HCT116 (cell line): ENCODE measurements around the gene MAP2K2. TPM values are rescaled to one million over a fixed set of nuclear protein-coding genes. Genes with fewer than 3 reads are reported as not detected.

Experiments used
- ATAC-seq: fragments of 200-7000 bp; cut with Tn5 transposase; 2 replicates; pipeline ENCODE4 v1.9.1; 2020; ENCODE audit warnings: mild to moderate bottlenecking, moderate library complexity
- BruUV-seq: library from RNA; stranded (reverse); fragments of 400-500 nt; replicated peaks from 2 replicates; lab custom pipeline; 2021; lab: Mats Ljungman, UMichigan
- CTCF ChIA-PET: fragments of 300-600 bp; sonication (Branson Sonifier 250); formaldehyde crosslinking; loops from one replicate; lab custom pipeline; 2021; ENCODE audit warnings: antibody characterized with exemption; lab: Charles Lee
- POLR2A ChIA-PET: fragments of 300-600, 350-600 bp; sonication (Branson Sonifier 250); formaldehyde crosslinking; loops from one replicate; lab custom pipeline; 2021; ENCODE audit warnings: antibody characterized with exemption; lab: Charles Lee
- RAD21 ChIA-PET, 2 experiments: fragments of 300-600 bp; sonication (Branson Sonifier 250); formaldehyde crosslinking; loops; one replicate each; lab custom pipeline; 2023; ENCODE audit warnings: low total read pairs in 2 of 2; ENCODE audit not compliant: uncharacterized antibody in 2 of 2, unreplicated experiment in 2 of 2, low non-redundant PET in 1 of 2; lab: Charles Lee
- DNase-seq: peaks from one replicate; pipeline ENCODE4 v3.0.0-alpha.2; 2010; ENCODE audit warnings: low read depth, low spot score
- H2AFZ ChIP-seq: fragments of 200-600 bp; shearing (Covaris generic), sonication (generic); 2 replicates; pipeline ENCODE4 v1.6.1; 2017; ENCODE audit warnings: low read depth, mixed run types, mixed read lengths, antibody characterized with exemption, low read length; ENCODE audit not compliant: poor library complexity, severe bottlenecking
- H3K27ac ChIP-seq: 2 replicates; pipeline ENCODE4 v1.5.1; 2012; ENCODE audit warnings: low read depth, low read length
- H3K27me3 ChIP-seq: fragments of 200-600 bp; sonication (generic); 2 replicates; pipeline ENCODE4 v1.6.1; 2016; ENCODE audit warnings: mixed run types, low read length, mixed read lengths; ENCODE audit not compliant: insufficient read depth
- H3K36me3 ChIP-seq, 2 experiments: fragments of 200-500 bp in 1 of 2; fragments of 200-600 bp in 1 of 2; sonication (Bioruptor generic) in 1 of 2; sonication (generic) in 1 of 2; 2 replicates each; pipeline versions ENCODE4 v1.5.1 to v1.6.1; 2014 to 2016; ENCODE audit warnings: low read length in 2 of 2, inconsistent platforms in 1 of 2, mixed read lengths in 1 of 2, mixed run types in 1 of 2; ENCODE audit not compliant: insufficient read depth in 2 of 2, control insufficient read depth in 1 of 2
- H3K4me1 ChIP-seq, 2 experiments: fragments of 200-600 bp in 1 of 2; sonication (generic) in 1 of 2; 2 replicates each; pipeline versions ENCODE4 v1.5.1 to v1.6.1; 2012 to 2017; ENCODE audit warnings: low read length in 2 of 2, inconsistent platforms in 1 of 2, mild to moderate bottlenecking in 1 of 2, mixed read lengths in 1 of 2, mixed run types in 1 of 2, moderate library complexity in 1 of 2; ENCODE audit not compliant: insufficient read depth in 2 of 2, control insufficient read depth in 1 of 2
- H3K4me2 ChIP-seq: fragments of 200-600 bp; sonication (generic); 2 replicates; pipeline ENCODE4 v1.6.1; 2017; ENCODE audit warnings: mixed run types, low read length, mixed read lengths
- H3K4me3 ChIP-seq, 2 experiments: fragments of 200-600 bp in 1 of 2; sonication (generic) in 1 of 2; replicated peaks in 1 of 2; 2 replicates each; pipeline ENCODE4 v1.5.1; 2011 to 2016; ENCODE audit warnings: low read length in 2 of 2, control low read depth in 1 of 2, low read depth in 1 of 2, mild to moderate bottlenecking in 1 of 2, mixed read lengths in 1 of 2, mixed run types in 1 of 2
- H3K79me2 ChIP-seq: fragments of 200-600 bp; sonication (generic); 2 replicates; pipeline ENCODE4 v1.6.1; 2017; ENCODE audit warnings: mild to moderate bottlenecking, mixed run types, low read length, moderate library complexity, mixed read lengths; ENCODE audit not compliant: insufficient read depth
- H3K9ac ChIP-seq: fragments of 200-600 bp; sonication (generic); 2 replicates; pipeline ENCODE4 v1.6.1; 2016; ENCODE audit warnings: low read length, mixed read lengths
- H3K9me2 ChIP-seq: fragments of 200-600 bp; sonication (generic), shearing (Covaris generic); 2 replicates; pipeline ENCODE4 v1.6.1; 2017; ENCODE audit warnings: mixed run types, mild to moderate bottlenecking, moderate library complexity; ENCODE audit not compliant: insufficient read depth
- H3K9me3 ChIP-seq, 2 experiments: fragments of 200-500 bp in 1 of 2; fragments of 200-600 bp in 1 of 2; sonication (Bioruptor generic) in 1 of 2; sonication (generic) in 1 of 2; 2 replicates each; pipeline ENCODE4 v1.6.1; 2014 to 2017; ENCODE audit warnings: low read length in 2 of 2, mixed read lengths in 2 of 2, inconsistent platforms in 1 of 2, low read depth in 1 of 2, mild to moderate bottlenecking in 1 of 2, mixed run types in 1 of 2, moderate library complexity in 1 of 2; ENCODE audit not compliant: control insufficient read depth in 1 of 2, insufficient read depth in 1 of 2
- H4K20me1 ChIP-seq: fragments of 200-600 bp; sonication (generic), shearing (Covaris generic); 2 replicates; pipeline ENCODE4 v1.6.1; 2017; ENCODE audit warnings: mixed run types, mild to moderate bottlenecking, moderate library complexity; ENCODE audit not compliant: insufficient read depth
- ATF3 ChIP-seq: IDR thresholded peaks from 2 replicates; pipeline ENCODE4 v1.6.1; 2012
- CBX3 ChIP-seq: IDR thresholded peaks from 2 replicates; pipeline ENCODE4 v1.6.1; 2012; ENCODE audit warnings: low read depth
- CEBPB ChIP-seq: IDR thresholded peaks from 2 replicates; pipeline ENCODE4 v1.6.1; 2012; ENCODE audit warnings: low read depth
- CTCF ChIP-seq, 3 experiments: fragments of 200-600 bp in 1 of 3; sonication (generic) in 1 of 3; IDR thresholded peaks in 2 of 3; conservative IDR thresholded peaks in 1 of 3; 2 replicates each; pipeline ENCODE4 v1.5.1; 2012 to 2017; ENCODE audit warnings: low read depth in 2 of 3, low read length in 2 of 3, antibody characterized with exemption in 1 of 3, borderline replicate concordance in 1 of 3, control low read depth in 1 of 3, mild to moderate bottlenecking in 1 of 3, mixed read lengths in 1 of 3, mixed run types in 1 of 3, moderate library complexity in 1 of 3; ENCODE audit not compliant: insufficient read depth in 1 of 3
- EZH2phosphoT487 ChIP-seq: fragments of 200-600 bp; IDR thresholded peaks from 2 replicates; pipeline ENCODE4 v1.6.1; 2018; ENCODE audit warnings: antibody characterized with exemption, borderline replicate concordance
- JUND ChIP-seq: IDR thresholded peaks from 2 replicates; pipeline ENCODE4 v1.6.1; 2012
- POLR2A ChIP-seq: IDR thresholded peaks from 2 replicates; pipeline ENCODE4 v1.7.0; 2011; ENCODE audit warnings: borderline replicate concordance; ENCODE audit not compliant: insufficient read depth, insufficient read length; ENCODE audit errors: extremely low read depth
- RAD21 ChIP-seq: IDR thresholded peaks from 2 replicates; pipeline ENCODE4 v1.6.1; 2012; ENCODE audit warnings: low read depth, mild to moderate bottlenecking
- SIN3A ChIP-seq: IDR thresholded peaks from 2 replicates; pipeline ENCODE4 v1.6.1; 2012; ENCODE audit warnings: low read depth
- SRF ChIP-seq: IDR thresholded peaks from 2 replicates; pipeline ENCODE4 v1.6.1; 2012; ENCODE audit warnings: low read depth
- TCF7L2 ChIP-seq: IDR thresholded peaks from 2 replicates; pipeline ENCODE4 v1.7.0; 2011; ENCODE audit warnings: borderline replicate concordance, inconsistent platforms; ENCODE audit not compliant: insufficient read depth, insufficient read length; ENCODE audit errors: extremely low read depth
- ZNF274 ChIP-seq: fragments of 200-500 bp; sonication (Bioruptor generic); IDR thresholded peaks from 2 replicates; pipeline ENCODE4 v1.6.1; 2014; ENCODE audit warnings: mild to moderate bottlenecking, low read depth, low read length, inconsistent platforms
- intact Hi-C: fragments of 100-400 bp; cut with micrococcal nuclease; formaldehyde crosslinking; loops from 2 replicates; pipeline ENCODE4 v1.10.0; 2022
- total RNA-seq: library from RNA; stranded (reverse); gene quantifications from one replicate; pipeline ENCODE4 v1.2.1, GENCODE V29; 2021; ENCODE audit not compliant: unreplicated experiment

Gene MAP2K2
- total RNA-seq, 1 experiment from 2014 or later = 186 TPM

DNA sequence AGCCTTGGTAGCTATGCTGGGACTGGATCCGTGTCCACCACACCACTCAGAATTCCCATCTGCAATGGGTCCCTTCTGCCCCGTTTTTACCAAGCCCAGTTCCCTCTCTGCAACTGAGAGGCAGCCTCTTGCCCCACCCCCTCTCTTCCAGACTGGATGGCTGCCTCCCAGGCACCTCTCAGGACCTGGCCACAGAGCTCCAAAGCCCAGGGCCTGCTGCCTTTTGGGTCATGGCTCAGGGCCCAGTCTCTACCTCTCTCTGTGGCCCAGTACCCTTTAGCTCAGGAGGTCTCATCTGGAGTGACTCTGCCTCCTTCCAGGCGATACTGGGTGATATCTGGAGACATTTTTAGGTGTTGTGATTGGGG is 46.9 kb downstream of the MAP2K2 start (continued):
- TF ChIP-seq JUND (no peak), ATF3 (no peak)

- intact Hi-C loops = no loop called here
Observed at GRCh38 chr19:4075373-4075772, 48.5 kb downstream of the MAP2K2 start.

More at GRCh38 chr19:4075373-4075772, 48.5 kb downstream of the MAP2K2 start:
- Histone ChIP-seq H3K4me1 (peaks cover 10 to 21% of the 10 kb centered on the region in 2 experiments), H3K9me3 (no peaks in the 10 kb centered on the region), H3K9me2 (no peaks in the 10 kb centered on the region), H3K79me2 (no peaks in the 10 kb centered on the region), H3K4me3 (no peak overlapping the region), H2AFZ (no peak overlapping the region), H3K36me3 (no peaks in the 10 kb centered on the region), H3K27me3 (no peaks in the 10 kb centered on the region), H3K27ac (no peak overlapping the region), H3K9ac (no peak overlapping the region), H4K20me1 (no peaks in the 10 kb centered on the region), H3K4me2 (no peak overlapping the region)
- TF ChIP-seq SIN3A = no peak
- no peak for TF ChIP-seq CTCF (IDR thresholded peaks at IDR 0.05 in 2 of 3, conservative IDR thresholded peaks at IDR 0.05 in 1 of 3; ENCODE audit: borderline replicate concordance in 1 of 3, insufficient read depth in 1 of 3, low read depth in 2 of 3, low read length in 2 of 3)
- no peak for TF ChIP-seq SRF
- no peak for TF ChIP-seq POLR2A
- TF ChIP-seq RAD21 = no peak
- no peak for TF ChIP-seq EZH2phosphoT487
- TF ChIP-seq CBX3 = no peak
- no peak for TF ChIP-seq CEBPB
- no peak for TF ChIP-seq ZNF274
- no peak for TF ChIP-seq TCF7L2
- no peak for DNase-seq
- POLR2A ChIA-PET = no interaction called here
- RAD21 ChIA-PET = no interaction called here
- no peak for ATAC-seq
- CTCF ChIA-PET = no interaction called here
- BruUV-seq = no TSS peak
